Liver (tissue), 9 donors: ENCODE results near the gene PARP8. TPM values are rescaled to one million over a fixed set of nuclear protein-coding genes. Genes with fewer than 3 reads are reported as not detected.

ENCODE experiments used
- DNase-seq: peaks from one replicate; pipeline ENCODE4 v3.0.0-alpha.2; 2017; ENCODE audit warnings: low spot score
- H3K27ac ChIP-seq, 2 donors: one replicate each; pipeline ENCODE4 v1.7.0; 2013; ENCODE audit warnings: inconsistent platforms in 2 of 2, low read length in 2 of 2, control low read depth in 1 of 2, low read depth in 1 of 2, mild to moderate bottlenecking in 1 of 2
- H3K27me3 ChIP-seq, 4 donors: one replicate each; pipeline versions ENCODE4 v1.6.1 to v1.7.0; 2013; ENCODE audit warnings: low read length in 3 of 4, inconsistent platforms in 1 of 4, mild to moderate bottlenecking in 1 of 4, moderate library complexity in 1 of 4; ENCODE audit not compliant: control insufficient read depth in 4 of 4, insufficient read depth in 4 of 4
- H3K36me3 ChIP-seq, 4 donors: one replicate each; pipeline versions ENCODE4 v1.6.1 to v1.7.0; 2013; ENCODE audit warnings: low read length in 3 of 4, mild to moderate bottlenecking in 3 of 4, low read depth in 1 of 4, moderate library complexity in 1 of 4; ENCODE audit not compliant: control insufficient read depth in 4 of 4, insufficient read depth in 3 of 4
- H3K4me1 ChIP-seq, 4 donors: one replicate each; pipeline versions ENCODE4 v1.6.1 to v1.7.0; 2013; ENCODE audit warnings: low read length in 3 of 4, mild to moderate bottlenecking in 3 of 4, moderate library complexity in 1 of 4; ENCODE audit not compliant: control insufficient read depth in 4 of 4, insufficient read depth in 4 of 4
- H3K4me3 ChIP-seq, 3 donors: one replicate each; pipeline versions ENCODE4 v1.6.1 to v1.7.0; 2013; ENCODE audit warnings: low read length in 3 of 3, control low read depth in 1 of 3, low read depth in 1 of 3, mild to moderate bottlenecking in 1 of 3
- H3K9ac ChIP-seq, 2 donors: one replicate each; pipeline ENCODE4 v1.7.0; 2013; ENCODE audit warnings: low read length in 2 of 2, mild to moderate bottlenecking in 2 of 2, moderate library complexity in 2 of 2, control low read depth in 1 of 2, low read depth in 1 of 2
- H3K9me3 ChIP-seq, 4 donors: one replicate each; pipeline versions ENCODE4 v1.6.1 to v1.7.0; 2013; ENCODE audit warnings: low read length in 3 of 4; ENCODE audit not compliant: control insufficient read depth in 4 of 4
- EGR1 ChIP-seq, 2 donors: IDR thresholded peaks; 2 replicates each; pipeline ENCODE4 v1.6.1; 2016 to 2018; ENCODE audit warnings: antibody characterized with exemption in 2 of 2, low read depth in 2 of 2
- FOXA1 ChIP-seq: IDR thresholded peaks from 2 replicates; pipeline ENCODE4 v1.6.1; 2016; ENCODE audit warnings: antibody characterized with exemption
- FOXA2 ChIP-seq: IDR thresholded peaks from 2 replicates; pipeline ENCODE4 v1.6.1; 2016; ENCODE audit warnings: antibody characterized with exemption
- GABPA ChIP-seq, 2 donors: IDR thresholded peaks in 1 of 2; conservative IDR thresholded peaks in 1 of 2; 2 replicates each; pipeline ENCODE4 v1.6.1; 2016; ENCODE audit warnings: antibody characterized with exemption in 2 of 2, mild to moderate bottlenecking in 1 of 2, moderate library complexity in 1 of 2
- HNF4A ChIP-seq, 2 donors: conservative IDR thresholded peaks; 2 replicates each; pipeline ENCODE4 v1.6.1; 2016; ENCODE audit warnings: antibody characterized with exemption in 2 of 2, mild to moderate bottlenecking in 2 of 2
- HNF4G ChIP-seq: IDR thresholded peaks from 2 replicates; pipeline ENCODE4 v1.6.1; 2016; ENCODE audit warnings: antibody characterized with exemption
- JUND ChIP-seq, 2 donors: IDR thresholded peaks; 2 replicates each; pipeline ENCODE4 v1.6.1; 2016; ENCODE audit warnings: antibody characterized with exemption in 2 of 2
- NR2F2 ChIP-seq: IDR thresholded peaks from 2 replicates; pipeline ENCODE4 v1.6.1; 2016; ENCODE audit warnings: antibody characterized with exemption
- RAD21 ChIP-seq, 2 donors: IDR thresholded peaks; 2 replicates each; pipeline ENCODE4 v1.6.1; 2016; ENCODE audit warnings: antibody characterized with exemption in 2 of 2, mild to moderate bottlenecking in 2 of 2
- RXRA ChIP-seq, 2 donors: IDR thresholded peaks; 2 replicates each; pipeline ENCODE4 v1.6.1; 2017 to 2018; ENCODE audit warnings: antibody characterized with exemption in 2 of 2, mild to moderate bottlenecking in 1 of 2
- SP1 ChIP-seq: IDR thresholded peaks from 2 replicates; pipeline ENCODE4 v1.6.1; 2018; ENCODE audit warnings: antibody characterized with exemption, mild to moderate bottlenecking
- TAF1 ChIP-seq: conservative IDR thresholded peaks from 2 replicates; pipeline ENCODE4 v1.6.1; 2016; ENCODE audit warnings: antibody characterized with exemption, mild to moderate bottlenecking
- YY1 ChIP-seq: IDR thresholded peaks from 2 replicates; pipeline ENCODE4 v1.6.1; 2016; ENCODE audit warnings: antibody characterized with exemption, mild to moderate bottlenecking
- WGBS: extraction: QIAGEN DNeasy Blood & Tissue Kit; methylation state at CpG from one replicate; pipeline ENCODE4 v1.1.7; 2013; 5-methylcytosine and 5-hydroxymethylcytosine counted together
- polyA plus RNA-seq, 2 donors: library from polyadenylated mRNA; stranded (reverse) in 1 of 2; unstranded in 1 of 2; fragments of 200-250 nt in 1 of 2; fragments of >200 nt in 1 of 2; fragmentation: Nextera tagmentation in 1 of 2; extraction: Ambion mirVana in 1 of 2; gene quantifications; one replicate each; pipeline versions ENCODE4 v1.2.1 to v1.2.3, GENCODE V29; 2013 to 2015
- total RNA-seq, 2 donors: library from RNA; depleted of rRNA; stranded (reverse); fragments of >200 nt; gene quantifications; one replicate each; pipeline ENCODE4 v1.2.3, GENCODE V29; 2014
- TF ChIP-seq, protein P1 (sequence below): IDR thresholded peaks from 2 replicates; pipeline ENCODE4 v1.6.1; 2016; ENCODE audit warnings: antibody characterized with exemption
- TF ChIP-seq, protein P2 (sequence below): fragments of 150-350 bp; IDR thresholded peaks from 2 replicates; pipeline ENCODE4 v1.5.1; 2017; ENCODE audit warnings: improper control_type of control experiment, low read depth, low read length; ENCODE audit not compliant: missing input control
- TF ChIP-seq, protein P3 (sequence below): IDR thresholded peaks from 2 replicates; pipeline ENCODE4 v1.6.1; 2016; ENCODE audit warnings: antibody characterized with exemption
- TF ChIP-seq, protein P4 (sequence below): IDR thresholded peaks from 2 replicates; pipeline ENCODE4 v1.6.1; 2016; ENCODE audit warnings: antibody characterized with exemption, mild to moderate bottlenecking
- donor health status: healthy.
- donor health status: healthy.
- donor health status: healthy.
- donor health status: healthy.
- donor health status: healthy.

The PARP8 gene
- total and polyA plus RNA-seq, 4 donors = 3.9 to 16.0 (median 7.1) TPM

DNA sequence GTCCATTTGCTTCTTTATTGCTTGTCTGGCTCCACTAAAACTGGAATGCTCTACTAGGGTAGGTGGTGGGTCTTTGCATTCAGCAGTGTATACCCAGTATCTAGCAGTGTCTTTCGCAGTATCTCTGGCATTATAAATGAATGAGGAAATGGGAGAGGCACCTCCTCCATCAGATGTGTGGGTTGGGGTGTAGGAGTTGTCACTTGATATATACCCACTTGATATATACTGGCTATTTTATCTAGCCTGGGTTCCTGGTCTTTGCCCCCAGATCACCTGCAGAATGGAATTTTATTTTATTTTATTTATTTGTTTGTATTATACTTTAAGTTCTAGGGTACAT, 208.5 kb downstream of the PARP8 start:
- H3K27ac ChIP-seq = no peak overlapping the region

DNA sequence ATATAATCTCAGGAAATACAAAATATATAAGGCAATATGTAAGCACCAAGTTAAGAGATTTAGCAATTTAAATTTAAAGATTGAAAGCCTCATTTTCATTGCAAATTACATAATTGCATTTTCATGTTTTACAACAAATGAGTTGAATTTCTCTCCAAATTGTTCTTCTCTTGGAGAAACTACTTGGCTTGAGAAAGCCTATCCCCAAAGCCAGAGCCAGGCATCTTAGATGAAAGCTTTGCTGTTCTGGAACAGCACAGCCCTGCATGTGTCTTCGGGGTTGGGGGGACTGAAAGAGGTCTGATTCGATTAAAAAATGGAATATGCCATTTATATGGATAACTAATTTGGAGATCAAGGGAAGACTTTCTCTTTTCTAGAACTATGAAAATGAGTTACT, 212.0 kb downstream of the PARP8 start:
- H3K4me3 ChIP-seq = no peak overlapping the region
- no peak overlapping the region for H3K27ac ChIP-seq
- peaks cover 0 to 1% (median 0%) of the 10 kb centered on the region in 4 donors for H3K4me1 ChIP-seq
- H3K9ac ChIP-seq = no peak overlapping the region
- WGBS = 73% methylated on average over 2 of the region's 2 CpGs
- H3K36me3 ChIP-seq = no peaks in the 10 kb centered on the region
- no peaks in the 10 kb centered on the region for H3K9me3 ChIP-seq
- DNase-seq = no peak
- H3K27me3 ChIP-seq = no peaks in the 10 kb centered on the region
- TF ChIP-seq, protein P1, sequence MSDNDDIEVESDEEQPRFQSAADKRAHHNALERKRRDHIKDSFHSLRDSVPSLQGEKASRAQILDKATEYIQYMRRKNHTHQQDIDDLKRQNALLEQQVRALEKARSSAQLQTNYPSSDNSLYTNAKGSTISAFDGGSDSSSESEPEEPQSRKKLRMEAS = no peak
- no peak for TF ChIP-seq HNF4G
- no peak for TF ChIP-seq YY1
- no peak for TF ChIP-seq FOXA2
- TF ChIP-seq TAF1 = no peak
- TF ChIP-seq FOXA1 = no peak
- TF ChIP-seq, protein P2, sequence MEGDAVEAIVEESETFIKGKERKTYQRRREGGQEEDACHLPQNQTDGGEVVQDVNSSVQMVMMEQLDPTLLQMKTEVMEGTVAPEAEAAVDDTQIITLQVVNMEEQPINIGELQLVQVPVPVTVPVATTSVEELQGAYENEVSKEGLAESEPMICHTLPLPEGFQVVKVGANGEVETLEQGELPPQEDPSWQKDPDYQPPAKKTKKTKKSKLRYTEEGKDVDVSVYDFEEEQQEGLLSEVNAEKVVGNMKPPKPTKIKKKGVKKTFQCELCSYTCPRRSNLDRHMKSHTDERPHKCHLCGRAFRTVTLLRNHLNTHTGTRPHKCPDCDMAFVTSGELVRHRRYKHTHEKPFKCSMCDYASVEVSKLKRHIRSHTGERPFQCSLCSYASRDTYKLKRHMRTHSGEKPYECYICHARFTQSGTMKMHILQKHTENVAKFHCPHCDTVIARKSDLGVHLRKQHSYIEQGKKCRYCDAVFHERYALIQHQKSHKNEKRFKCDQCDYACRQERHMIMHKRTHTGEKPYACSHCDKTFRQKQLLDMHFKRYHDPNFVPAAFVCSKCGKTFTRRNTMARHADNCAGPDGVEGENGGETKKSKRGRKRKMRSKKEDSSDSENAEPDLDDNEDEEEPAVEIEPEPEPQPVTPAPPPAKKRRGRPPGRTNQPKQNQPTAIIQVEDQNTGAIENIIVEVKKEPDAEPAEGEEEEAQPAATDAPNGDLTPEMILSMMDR = no peak
- TF ChIP-seq, protein P3, sequence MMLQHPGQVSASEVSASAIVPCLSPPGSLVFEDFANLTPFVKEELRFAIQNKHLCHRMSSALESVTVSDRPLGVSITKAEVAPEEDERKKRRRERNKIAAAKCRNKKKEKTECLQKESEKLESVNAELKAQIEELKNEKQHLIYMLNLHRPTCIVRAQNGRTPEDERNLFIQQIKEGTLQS = no peak
- no peak for TF ChIP-seq RAD21 (IDR thresholded peaks at IDR 0.05)
- no peak for TF ChIP-seq NR2F2
- TF ChIP-seq, protein P4, sequence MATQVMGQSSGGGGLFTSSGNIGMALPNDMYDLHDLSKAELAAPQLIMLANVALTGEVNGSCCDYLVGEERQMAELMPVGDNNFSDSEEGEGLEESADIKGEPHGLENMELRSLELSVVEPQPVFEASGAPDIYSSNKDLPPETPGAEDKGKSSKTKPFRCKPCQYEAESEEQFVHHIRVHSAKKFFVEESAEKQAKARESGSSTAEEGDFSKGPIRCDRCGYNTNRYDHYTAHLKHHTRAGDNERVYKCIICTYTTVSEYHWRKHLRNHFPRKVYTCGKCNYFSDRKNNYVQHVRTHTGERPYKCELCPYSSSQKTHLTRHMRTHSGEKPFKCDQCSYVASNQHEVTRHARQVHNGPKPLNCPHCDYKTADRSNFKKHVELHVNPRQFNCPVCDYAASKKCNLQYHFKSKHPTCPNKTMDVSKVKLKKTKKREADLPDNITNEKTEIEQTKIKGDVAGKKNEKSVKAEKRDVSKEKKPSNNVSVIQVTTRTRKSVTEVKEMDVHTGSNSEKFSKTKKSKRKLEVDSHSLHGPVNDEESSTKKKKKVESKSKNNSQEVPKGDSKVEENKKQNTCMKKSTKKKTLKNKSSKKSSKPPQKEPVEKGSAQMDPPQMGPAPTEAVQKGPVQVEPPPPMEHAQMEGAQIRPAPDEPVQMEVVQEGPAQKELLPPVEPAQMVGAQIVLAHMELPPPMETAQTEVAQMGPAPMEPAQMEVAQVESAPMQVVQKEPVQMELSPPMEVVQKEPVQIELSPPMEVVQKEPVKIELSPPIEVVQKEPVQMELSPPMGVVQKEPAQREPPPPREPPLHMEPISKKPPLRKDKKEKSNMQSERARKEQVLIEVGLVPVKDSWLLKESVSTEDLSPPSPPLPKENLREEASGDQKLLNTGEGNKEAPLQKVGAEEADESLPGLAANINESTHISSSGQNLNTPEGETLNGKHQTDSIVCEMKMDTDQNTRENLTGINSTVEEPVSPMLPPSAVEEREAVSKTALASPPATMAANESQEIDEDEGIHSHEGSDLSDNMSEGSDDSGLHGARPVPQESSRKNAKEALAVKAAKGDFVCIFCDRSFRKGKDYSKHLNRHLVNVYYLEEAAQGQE = no peak
- TF ChIP-seq SP1 = no peak

More for the DNA sequence above, 208.5 kb downstream of the PARP8 start:
- TF ChIP-seq, protein P4 = no peak
- TF ChIP-seq NR2F2 = no peak
- TF ChIP-seq, protein P1 = no peak
- TF ChIP-seq RAD21 (IDR thresholded peaks at IDR 0.05) = no peak
- TF ChIP-seq YY1 = no peak
- no peak for TF ChIP-seq FOXA1
- no peak for TF ChIP-seq GABPA (IDR thresholded peaks at IDR 0.05 in 1 of 2, conservative IDR thresholded peaks at IDR 0.05 in 1 of 2)
- TF ChIP-seq, protein P3 = no peak
- TF ChIP-seq EGR1 (IDR thresholded peaks at IDR 0.05; ENCODE audit: low read depth in 2 of 2) = no peak
- no peak for TF ChIP-seq RXRA (IDR thresholded peaks at IDR 0.05)
- TF ChIP-seq FOXA2 = no peak
- no peak for TF ChIP-seq TAF1
- TF ChIP-seq, protein P2 = no peak
- no peak for TF ChIP-seq JUND (IDR thresholded peaks at IDR 0.05)
- no peak for TF ChIP-seq SP1
- TF ChIP-seq HNF4A (conservative IDR thresholded peaks at IDR 0.05) = no peak
- no peak for TF ChIP-seq HNF4G
- Histone ChIP-seq H3K4me3 (no peak overlapping the region), H3K4me1 (peaks cover 0 to 1% (median 0%) of the 10 kb centered on the region in 4 donors), H3K9ac (no peak overlapping the region), H3K27me3 (peaks cover 0 to 3% (median 0%) of the 10 kb centered on the region in 4 donors), H3K36me3 (no peaks in the 10 kb centered on the region), H3K9me3 (no peaks in the 10 kb centered on the region)
- 82% methylated on average over 1 of the region's 1 CpG for WGBS
- no peak for DNase-seq
